NCI-H1694 (cell line): ENCODE data around the gene PDLIM4.

Experiments used
- DNase-seq: peaks from one replicate; lab custom pipeline; 2025; lab: John Stamatoyannopoulos, UW

The PDLIM4 gene

DNA sequence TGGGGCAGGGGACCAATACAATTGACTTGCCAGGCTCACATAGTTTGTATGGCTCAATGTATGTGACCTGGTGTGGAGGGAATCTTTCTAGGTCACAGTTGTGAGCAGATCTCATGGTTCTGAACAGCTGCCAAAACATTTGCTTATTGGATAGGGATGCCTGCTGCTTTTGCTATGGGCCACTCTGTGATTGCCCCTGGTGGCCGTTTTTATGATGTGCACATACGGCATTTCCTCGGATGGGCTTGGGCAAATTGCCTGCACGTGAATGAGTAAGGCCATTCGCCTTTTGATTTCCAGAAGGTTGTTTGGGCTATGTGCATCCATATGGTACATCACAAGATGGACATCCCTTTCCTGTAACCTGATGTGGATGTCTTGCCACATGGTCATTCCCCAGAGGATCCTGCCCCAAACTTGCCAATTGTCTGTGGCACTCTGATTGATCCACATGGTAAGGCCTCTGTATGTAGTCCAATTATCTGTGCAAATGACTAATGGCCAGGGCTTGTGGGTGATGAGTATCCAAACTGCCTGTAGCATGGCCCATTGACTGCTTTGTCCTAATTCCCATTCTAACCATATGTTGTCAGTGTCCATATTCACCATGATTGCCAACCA, 26.0 kb downstream of the PDLIM4 start:
- DNase-seq = peak; percentile 14

DNA sequence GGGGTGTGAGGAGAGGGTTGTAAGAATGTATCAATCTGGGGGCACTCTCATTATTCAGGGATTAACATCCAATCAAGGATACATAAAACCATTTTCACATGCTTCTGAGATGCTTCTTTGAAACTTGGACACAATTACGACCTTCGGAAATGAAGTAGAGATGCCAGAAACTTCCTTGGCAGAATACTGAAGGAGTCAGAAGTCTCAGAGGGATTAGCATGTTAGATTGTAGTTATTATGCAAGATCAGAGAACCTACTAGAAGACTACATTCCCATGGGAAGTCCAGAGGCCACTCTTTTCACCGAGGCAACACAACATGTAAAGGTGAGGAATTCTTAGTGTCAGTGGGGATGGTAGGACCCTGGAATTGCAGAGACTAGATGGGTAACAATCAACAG, 31.6 kb downstream of the PDLIM4 start:
- DNase-seq = no peak

DNA sequence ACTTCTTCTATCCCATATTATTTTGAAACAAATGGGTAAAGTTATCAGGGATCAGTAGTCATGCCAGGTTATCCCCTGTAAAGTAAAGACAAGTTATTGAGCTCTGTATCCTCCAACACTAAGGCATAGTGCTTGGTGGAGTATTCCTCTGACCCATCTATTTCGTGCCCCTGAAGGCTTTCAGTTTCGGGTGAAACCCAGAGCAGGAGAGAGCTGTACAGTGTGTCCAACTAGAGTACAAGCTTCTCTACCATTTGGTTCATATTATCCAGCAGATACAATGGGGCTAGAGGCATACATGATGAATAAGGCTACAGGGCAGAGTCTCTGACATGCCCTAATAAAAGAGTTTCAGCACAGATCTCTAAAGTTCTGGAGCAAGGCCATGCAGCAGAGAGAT, 33.5 kb downstream of the PDLIM4 start:
- DNase-seq = no peak

DNA sequence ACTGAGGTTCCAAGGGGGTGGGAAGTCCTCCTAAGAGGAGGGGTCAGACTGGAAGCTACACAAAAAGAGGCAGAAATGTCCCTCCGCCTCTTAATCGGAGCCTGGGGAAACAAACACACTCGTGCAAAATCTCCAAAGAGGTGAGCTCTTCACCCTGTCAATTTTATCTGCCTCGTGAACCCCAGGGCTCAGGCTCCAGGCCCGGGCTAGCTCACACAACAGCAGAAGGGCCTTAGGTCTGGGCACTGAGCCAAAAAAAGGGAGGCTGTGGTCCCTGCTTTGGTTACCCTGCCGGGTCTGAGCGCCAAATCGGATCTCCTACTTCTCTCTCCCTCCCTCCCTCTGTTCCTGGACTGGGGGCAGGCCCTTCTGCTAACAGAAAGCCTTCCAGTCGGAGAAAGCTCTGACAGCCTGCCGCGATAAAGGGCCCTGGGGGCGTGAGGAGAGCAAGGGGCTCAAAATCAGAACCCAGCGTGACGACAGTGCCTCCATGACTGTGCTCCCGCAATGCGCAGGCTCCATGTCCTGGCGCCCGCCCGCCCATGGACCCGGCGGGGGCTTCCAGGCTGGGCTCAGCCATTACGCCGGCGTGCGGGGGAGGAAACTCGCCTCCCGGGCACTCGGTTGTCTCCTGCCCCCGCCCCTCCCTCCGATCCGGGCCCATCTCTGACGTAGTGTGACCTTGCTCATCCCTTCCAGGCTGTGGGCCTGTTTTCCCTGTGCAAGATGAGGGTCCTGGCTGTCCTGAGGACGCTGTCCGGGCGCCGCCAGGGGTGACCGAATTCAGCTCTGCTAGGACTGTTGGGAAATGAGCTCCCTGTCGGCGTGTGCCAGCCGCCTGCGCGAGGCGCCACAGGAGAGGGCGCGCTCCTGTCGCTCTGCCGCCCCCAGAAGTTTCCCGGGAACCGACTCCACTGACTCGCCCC, 35.8 kb downstream of the PDLIM4 start:
- DNase-seq = peak; percentile 78

DNA sequence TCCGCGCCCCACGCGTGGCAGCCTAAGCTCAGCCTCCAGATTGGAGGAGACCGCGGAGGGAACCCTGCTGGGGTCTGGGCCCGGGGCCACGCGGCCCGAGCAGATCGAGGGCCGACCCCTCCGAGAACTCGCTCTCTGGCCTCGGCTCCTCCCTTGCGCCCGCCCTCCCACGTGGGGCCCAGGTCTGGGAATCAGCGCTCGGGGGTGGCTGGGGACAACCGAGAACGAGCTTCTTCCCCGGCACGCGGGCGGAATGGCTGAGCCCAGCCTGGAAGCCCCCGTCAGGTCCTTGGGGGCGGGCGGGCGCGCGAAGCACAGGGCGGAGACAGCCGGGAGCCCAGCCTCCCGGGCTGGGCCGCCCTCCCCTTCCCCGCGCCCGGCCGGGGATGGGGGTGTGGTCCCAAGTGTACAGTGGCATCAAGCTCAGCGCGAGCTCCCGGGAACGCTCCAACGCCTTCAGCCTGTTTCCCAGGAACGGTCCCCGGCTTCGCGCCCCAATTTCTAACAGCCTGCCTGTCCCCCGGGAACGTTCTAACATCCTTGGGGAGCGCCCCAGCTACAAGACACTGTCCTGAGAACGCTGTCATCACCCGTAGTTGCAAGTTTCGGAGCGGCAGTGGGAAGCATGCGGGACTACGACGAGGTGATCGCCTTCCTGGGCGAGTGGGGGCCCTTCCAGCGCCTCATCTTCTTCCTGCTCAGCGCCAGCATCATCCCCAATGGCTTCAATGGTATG, 36.7 kb downstream of the PDLIM4 start, which contains the start of gene SLC22A4:
Gene SLC22A4, plus strand, starts transcription at position 403 of the 736 bp plus-strand sequence. Its CDS starts 223 bp downstream, at position 626.
- peak; percentile 76 for DNase-seq

DNA sequence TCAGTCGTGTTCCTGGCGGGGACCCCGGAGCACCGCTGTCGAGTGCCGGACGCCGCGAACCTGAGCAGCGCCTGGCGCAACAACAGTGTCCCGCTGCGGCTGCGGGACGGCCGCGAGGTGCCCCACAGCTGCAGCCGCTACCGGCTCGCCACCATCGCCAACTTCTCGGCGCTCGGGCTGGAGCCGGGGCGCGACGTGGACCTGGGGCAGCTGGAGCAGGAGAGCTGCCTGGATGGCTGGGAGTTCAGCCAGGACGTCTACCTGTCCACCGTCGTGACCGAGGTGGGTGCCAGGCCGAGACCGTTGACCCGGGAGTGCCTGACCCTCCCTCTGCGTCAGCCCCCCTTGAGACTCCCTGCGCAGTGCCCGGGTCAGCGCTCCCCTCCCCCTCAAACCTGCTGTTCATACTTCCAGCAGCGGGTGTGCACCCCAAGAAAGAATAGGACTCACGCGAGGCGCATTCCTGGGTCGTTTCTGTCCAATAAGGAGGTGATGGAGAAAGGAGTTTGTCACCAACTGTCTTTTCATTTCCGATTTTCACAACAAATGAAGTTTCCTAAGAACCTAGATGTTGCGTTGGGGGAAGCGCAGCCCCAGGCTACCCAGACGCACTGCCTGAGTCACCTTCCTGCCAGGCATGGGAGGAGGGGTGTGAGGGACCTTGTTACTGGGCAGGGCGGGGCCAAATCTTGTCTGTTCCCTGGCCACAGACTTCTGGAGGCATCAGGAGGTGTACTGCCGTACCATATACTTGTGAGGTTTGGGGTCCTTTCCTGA, 37.4 kb downstream of the PDLIM4 start:
- DNase-seq = no peak

DNA sequence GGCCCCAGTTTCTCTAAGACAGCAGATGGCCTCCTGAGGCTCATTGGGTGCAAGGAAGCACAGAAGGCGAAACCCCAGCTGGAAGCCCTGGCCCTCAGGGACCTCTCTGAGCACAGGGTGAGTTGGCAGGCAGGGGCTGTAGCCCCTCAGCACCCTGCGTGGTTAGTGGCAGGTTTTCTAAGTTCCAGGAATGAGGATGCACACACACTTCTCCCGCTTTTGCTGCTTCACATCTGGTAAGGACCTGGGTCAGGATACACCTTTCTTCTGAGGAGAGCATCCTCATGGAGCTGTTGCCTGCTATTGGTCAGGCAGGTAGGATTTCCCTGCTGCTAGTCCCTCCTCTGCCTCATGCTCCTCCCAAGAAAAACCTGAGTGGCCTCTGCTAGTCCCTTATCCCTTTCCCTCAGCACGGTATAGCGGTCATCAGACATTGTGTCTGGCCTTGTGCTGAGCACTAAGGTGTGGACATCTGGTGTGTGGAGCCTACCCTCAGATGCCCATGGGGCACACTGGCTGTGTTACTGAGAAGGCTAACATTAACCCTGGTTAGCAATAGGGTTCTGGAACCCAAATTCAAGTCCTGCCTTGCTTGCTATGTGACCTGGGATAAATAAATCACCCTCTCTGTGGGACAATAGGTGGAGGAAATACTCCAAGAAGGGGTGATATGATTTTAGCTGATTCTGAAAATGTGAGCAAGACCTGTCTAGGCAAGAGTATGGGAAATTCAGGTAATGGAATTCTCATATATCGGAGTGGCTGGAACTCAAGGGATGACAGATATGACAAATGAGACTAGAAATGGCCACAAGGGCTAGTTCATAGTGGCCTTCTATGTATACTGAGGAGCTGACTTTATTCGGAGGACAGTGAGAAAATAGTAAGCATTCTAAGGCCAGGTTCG, 38.3 kb downstream of the PDLIM4 start:
- DNase-seq = no peak

DNA sequence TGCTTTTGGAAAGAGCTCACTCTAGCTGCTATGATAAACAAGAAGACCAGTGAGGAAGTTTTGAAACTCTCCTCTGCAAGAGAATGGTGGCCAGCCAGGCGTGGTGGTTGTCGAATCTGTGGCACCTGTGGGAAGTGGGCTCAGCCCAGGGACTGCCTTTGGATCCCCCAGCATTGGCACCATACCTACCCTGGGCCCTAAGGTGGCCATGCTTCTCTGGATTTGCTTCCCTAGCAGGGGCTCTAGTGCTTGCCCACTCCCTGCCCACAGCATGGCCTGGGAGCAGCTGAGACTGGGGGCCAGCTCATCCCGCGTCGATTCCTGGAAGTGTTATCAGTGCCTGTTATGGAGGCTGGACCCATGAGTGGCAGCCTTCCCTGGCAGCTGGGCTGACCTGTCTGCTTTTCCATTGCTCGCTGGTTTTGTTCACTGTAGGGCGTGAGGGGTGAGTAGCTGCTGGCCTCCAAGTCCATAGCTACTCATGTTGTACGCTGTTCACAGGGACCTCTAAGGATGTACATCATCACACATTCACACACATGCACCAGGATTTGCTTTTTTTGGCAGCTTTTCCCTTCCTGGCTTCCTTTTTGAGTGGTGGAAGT, 39.0 kb downstream of the PDLIM4 start:
- no peak for DNase-seq

DNA sequence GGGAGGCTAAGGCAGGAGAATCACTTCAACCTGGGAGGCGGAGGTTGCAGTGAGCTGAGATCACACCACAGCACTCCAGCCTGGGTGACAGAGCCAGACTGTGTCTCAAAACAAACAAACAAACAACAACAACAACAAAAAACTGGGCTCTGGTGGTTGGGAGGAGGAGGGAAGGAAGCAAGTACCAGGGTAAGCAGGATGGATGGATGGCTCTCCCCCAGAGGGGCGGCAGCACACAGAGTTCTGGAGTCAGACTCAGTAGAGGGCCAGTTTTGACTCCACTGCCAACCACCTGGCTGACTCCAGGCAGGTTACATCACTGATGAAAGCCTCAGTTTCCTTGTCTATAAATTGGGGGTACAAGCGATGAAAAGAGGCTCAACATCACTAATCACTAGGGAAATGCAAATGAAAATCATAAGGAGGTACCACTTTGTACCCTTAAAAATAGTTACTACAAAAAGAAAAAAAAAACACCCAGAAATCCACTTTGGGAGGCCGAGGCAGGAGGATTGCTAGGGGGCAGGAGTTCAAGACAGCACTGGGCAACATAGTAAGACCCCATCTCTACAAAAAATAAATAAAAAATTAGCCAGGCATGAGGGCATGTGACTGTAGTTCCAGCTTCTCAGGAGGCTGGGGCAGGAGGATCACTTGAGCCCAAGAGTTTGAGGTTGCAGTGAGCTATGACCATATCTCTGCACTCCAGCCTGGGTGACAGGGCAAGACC, 39.9 kb downstream of the PDLIM4 start:
- no peak for DNase-seq

DNA sequence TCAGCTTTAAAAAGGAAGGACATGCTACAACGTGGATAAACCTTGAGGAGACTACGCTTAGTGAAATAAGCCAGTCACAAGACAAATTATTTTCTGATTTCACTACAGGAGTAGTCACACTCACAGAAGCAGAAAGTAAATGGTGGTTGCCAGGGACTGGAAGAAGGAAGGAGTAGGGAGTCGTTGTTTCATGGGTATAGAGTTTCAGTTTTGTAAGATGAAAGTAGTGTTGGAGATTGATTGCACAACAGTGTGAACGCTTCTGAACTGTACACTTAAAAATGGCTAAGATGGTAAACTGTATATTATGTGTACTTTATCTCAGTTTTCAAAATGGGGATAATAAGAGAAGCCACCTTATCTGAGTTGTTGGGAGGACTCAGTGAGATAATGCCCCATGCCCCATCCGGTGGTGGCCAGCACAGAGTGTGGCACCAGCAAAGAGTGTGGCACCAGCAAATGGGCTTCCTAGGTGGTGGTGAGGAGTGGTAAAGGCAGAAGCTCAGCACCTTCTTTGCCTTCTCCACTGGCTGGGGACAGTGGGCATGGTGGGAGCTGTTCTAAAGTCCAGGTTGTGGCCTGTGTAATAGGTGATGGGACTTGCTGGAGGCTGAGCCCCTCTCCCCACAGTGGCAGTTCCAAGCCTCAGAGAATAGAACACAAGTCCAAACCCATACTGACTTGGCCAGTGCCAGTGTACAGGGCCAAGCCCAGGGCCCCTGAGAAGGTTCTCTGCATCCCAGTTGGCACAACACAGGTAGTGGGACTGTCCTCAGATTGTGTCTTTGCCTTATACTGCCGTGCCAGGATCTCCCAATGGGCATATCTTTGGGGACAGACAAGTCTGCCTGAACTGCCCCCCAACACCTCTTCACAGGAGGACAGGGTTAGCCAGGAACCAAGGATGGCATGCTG, 41.1 kb downstream of the PDLIM4 start:
- no peak for DNase-seq

DNA sequence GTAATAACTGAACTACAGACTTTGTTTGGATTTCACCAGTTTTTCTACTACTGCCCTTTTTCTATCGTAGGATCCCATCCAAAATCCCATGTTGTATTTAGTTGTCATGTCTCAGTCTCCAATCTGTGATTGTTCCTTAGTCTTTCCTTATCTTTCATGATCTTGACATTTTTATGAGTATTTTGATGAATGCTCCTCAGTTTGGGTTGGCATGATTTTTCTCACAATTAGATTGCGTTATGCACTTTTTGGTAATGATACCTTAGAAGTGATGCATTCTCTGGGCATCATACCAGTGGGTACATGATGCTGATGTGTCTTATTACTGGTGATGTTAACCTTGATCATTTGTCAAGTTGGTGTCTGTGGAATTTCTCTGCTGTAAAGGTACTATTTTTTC, 42.4 kb downstream of the PDLIM4 start:
- DNase-seq = no peak

DNA sequence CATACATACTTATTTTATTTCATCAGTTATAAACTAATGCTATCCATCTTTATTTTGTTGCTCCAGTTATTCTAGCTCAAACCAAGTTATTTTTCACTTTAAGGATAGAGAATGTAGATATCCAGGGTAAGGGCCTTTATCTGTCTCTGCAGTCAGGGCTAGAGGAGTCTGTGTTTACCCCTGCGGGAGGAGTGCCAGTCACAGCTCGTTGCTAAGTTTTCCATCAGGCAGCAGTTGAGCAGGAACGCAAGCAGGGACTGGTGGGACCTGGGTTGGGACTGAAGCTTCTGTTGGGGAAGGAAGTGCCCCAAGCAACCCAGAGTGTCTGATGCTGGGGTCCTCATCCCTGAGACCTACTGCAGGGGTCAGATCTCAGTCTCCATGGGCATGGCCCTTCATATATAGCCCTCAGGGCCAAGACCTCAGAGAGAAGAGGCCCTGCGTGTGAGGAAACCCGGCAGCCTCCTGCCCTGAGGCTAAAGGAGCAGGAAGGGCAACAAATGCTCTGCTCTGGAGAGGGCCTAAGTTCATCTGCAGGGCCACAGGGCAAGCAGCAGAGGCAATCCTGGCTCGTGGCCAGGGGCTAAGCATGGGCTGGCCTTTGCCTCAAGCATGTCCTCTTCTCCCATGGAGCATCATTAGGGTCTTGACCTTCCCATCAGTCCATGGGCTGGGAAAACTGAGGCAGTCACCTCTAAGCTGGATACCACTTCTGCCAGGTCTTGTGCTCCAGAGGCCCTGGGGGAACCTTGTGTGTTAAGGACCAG, 43.3 kb downstream of the PDLIM4 start:
- no peak for DNase-seq

DNA sequence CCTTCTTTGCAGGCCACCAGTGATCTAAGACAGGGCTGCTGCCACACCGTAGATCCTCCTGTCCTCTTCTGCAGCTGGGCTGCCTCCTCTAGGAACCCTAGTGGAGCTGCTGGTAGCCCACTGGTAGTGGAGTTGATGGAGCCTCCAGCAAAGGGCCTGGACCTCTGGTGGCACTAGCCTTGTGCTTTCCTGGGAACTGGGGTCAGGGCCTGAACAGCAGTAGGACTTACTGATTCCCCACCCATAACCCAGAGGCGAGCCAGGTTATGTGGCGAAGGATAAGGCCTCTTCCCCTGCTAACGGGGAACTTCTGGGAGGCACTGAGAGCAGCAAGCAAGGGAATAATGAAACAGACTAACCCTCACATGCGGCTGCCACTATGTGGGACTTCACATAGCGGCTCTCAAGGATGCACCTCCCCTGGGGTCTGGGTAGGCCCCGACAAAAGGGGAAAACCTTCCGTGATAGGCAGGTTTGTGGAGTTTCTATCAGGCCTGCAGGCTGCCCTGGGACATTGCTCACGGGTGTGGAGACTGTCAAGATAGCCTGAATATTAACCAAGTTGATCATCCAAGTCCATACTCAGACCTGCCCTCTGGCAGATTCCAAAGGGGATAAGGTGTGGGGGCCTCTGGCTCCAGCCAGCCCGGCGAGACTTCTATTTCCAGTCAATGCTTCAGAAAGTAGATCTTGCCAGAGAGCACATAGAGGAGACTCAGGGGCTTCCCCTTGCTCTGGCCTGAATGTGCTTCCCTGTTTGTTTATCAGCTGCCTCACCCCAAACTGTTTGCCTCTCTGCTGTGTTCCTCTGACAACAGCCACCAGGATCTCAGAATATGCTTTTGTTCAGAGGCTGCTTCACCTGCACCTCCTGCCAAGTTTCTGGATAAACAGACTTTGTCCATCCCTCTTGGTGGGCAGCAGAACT, 44.1 kb downstream of the PDLIM4 start:
- DNase-seq = no peak

DNA sequence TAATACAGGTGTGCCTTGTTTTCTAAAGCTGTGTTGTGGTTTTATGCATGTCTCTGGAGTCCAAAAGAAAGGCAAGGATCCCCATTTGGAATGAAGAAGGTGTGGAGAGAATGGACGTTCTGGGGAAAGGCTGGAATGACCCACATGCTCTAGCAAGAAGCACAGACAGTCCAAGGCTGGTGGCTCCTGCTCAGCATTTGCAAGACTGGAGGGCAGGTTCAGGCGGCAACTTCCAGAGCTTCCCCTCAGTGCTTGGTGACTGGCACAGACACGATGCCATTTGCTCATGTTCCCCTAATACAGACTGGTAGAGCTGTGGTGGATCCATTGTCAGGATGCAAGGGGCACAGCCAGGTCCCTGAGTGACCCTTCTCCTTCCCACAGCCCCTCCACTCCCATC, 44.9 kb downstream of the PDLIM4 start:
- no peak for DNase-seq

DNA sequence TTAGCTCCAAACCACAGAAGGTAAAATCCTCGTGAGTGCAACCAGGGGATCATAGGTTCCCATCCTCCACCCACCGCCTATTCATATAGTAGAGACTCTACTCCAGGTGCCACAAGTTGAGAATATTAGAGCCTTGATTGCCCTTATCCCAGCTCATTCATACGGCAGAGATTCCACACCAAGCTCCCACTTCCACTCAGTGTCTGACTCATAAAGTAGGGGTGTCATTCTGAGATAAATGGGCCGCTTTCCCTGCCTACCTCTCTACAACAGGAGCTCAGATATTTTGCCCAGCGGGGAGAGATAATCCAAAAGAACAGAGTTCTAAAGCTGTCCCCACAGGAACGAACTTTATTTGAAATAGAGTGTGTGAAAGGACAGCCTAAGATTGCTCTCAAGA, 46.1 kb downstream of the PDLIM4 start:
- DNase-seq = no peak

DNA sequence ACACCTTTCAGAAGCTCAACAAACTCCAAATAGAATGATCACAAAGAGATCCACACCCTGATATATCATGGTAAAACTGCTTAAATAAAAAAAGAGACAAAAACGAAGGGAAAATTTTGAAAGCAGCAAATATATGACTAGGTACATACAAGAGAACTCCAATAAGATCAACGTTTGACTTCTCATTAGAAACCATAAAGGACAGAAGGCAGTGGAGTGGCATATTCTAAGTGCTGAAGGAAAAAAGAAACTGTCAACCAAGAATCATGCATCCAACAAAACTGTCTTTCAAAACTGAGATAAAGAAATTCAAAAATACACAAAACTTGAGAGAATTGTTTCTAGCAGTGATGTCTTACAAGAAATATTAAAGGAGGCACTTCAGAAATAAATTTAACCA, 47.9 kb downstream of the PDLIM4 start:
- no peak for DNase-seq

DNA sequence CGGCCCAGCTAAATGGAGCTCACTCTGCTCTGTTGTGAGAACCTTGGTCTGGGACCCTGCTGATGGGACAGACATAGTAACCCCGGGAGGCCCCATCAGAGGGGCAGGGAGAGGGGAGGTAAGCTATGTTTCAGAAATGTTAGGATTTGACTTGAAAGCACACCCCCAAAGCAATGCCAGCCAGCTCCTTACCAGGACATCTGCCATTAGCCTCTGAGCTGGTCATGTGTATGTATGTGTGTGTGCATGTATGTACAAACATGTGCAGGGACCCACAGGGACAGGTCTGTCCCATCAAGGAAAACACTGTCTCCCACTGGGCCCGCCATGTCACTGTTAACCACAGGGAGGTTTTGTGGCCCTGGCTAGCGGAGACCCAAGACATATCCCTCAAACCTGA, 51.2 kb downstream of the PDLIM4 start:
- no peak for DNase-seq
